T-helper 17 cell (primary cell): ENCODE results near the gene TRERF1. TPM values are rescaled to one million over a fixed set of nuclear protein-coding genes. Genes with fewer than 3 reads are reported as not detected.

Experiments used
- ATAC-seq: fragments of 150-1000 bp; cut with Tn5 transposase; 2 replicates; pipeline ENCODE4 v1.10.0; 2021; ENCODE audit warnings: mild to moderate bottlenecking, moderate library complexity
- DNase-seq, 3 donors: peaks; one replicate each; pipeline versions ENCODE4 v3.0.0 to v3.0.0-alpha.2; 2020 to 2021
- H3K9me3 ChIP-seq: one replicate; pipeline ENCODE4 v1.7.0; 2013; ENCODE audit warnings: low read length, mild to moderate bottlenecking; ENCODE audit not compliant: control insufficient read depth, poor library complexity, severe bottlenecking
- H3K27ac Mint-ChIP-seq: one replicate; pipeline ENCODE4 v1.8.0; 2022; ENCODE audit warnings: mild to moderate bottlenecking, moderate library complexity, mixed read lengths
- H3K27me3 Mint-ChIP-seq: one replicate; pipeline ENCODE4 v1.8.0; 2022; ENCODE audit warnings: mixed read lengths
- H3K36me3 Mint-ChIP-seq: one replicate; pipeline ENCODE4 v1.8.0; 2022; ENCODE audit warnings: low read depth, mixed read lengths
- H3K4me1 Mint-ChIP-seq: one replicate; pipeline ENCODE4 v1.8.0; 2022; ENCODE audit warnings: mild to moderate bottlenecking, mixed read lengths
- H3K4me3 Mint-ChIP-seq: one replicate; pipeline ENCODE4 v1.8.0; 2022; ENCODE audit warnings: mild to moderate bottlenecking, moderate library complexity, mixed read lengths
- total RNA-seq, 4 donors: library from RNA in 2 of 4; stranded (reverse) in 2 of 4; gene quantifications; one replicate each; pipeline ENCODE4 v1.2.3 and lab custom pipeline; 2022 to 2026

TRERF1 gene
- total RNA-seq, 2 donors from 2014 or later, result 28.6 to 31.2 TPM

DNA sequence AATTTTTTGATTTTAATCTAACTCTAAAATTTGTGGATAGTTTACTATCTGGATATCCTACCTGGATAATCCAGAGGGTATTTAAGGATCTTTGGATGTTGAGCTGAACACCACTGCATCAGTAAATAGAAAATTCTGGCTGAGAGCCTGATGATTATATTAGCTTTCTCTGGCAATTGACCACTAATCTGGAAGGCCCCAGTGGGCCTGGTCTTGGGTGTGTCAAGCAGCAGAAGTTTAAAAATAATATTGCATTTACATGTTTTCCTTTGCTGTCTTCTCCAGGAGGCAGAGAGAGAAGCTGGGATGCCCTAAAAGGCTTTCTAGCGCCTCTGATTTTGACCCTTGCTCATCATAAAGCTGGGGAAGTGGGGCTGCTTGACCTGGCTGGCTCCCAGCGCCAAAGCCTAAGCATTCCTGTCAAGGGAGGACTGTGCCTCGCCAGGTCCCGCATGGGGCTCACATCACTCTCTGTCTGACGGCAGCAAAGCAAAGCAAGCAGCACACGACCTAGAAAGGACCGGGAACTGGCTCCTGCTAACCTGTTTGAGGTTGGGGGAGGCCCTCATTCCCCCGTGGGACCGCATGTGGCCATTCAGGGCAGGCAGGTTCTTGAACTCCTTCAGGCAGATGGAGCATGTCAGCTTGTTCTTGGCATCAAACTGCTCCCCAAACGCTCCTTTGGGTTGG is 187.4 kb downstream of the TRERF1 start:
- Mint-ChIP-seq H3K36me3 (no peaks in the 10 kb centered on the region), H3K4me1 (peaks cover 7% of the 10 kb centered on the region), H3K27me3 (no peaks in the 10 kb centered on the region), H3K4me3 (no peak overlapping the region), H3K27ac (no peak overlapping the region)
- ATAC-seq (no peak), DNase-seq (no peak)
- no peaks in the 10 kb centered on the region for H3K9me3 ChIP-seq

DNA sequence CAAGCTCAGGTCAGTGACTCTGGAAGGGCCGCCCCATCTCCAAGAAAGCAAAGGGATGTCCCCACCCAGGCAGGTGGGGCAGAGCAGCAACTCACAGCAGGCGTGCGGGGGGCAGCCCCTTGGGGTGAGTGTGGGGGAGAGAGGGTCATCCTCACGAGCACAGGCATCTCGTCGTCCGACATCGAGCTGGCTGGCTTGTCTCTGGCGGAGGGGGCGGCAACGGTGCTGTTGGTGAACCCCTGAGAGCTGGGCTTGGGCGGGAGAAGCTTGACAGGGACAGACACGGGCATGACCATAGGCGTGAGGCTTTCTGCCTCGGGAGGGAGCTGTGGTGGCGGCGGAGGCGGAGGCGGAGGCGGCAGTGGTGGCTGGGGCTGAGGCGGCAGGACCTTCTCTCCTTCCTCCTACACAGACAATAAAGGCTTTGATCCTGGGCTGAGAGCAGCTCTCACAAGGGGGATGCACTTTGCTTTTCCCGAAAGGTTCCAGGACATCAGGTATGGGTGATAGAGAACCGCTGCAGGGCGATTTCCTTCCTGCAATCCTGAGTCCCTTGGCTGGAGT is 188.5 kb downstream of the TRERF1 start:
- H3K4me3 Mint-ChIP-seq, result peak overlapping the region; percentile 12
- no peaks in the 10 kb centered on the region for H3K27me3 Mint-ChIP-seq
- no peaks in the 10 kb centered on the region for H3K36me3 Mint-ChIP-seq
- no peak for ATAC-seq
- DNase-seq, result no peak
- no peak overlapping the region for H3K27ac Mint-ChIP-seq
- peaks cover 4% of the 10 kb centered on the region for H3K4me1 Mint-ChIP-seq
- H3K9me3 ChIP-seq, result no peaks in the 10 kb centered on the region

DNA sequence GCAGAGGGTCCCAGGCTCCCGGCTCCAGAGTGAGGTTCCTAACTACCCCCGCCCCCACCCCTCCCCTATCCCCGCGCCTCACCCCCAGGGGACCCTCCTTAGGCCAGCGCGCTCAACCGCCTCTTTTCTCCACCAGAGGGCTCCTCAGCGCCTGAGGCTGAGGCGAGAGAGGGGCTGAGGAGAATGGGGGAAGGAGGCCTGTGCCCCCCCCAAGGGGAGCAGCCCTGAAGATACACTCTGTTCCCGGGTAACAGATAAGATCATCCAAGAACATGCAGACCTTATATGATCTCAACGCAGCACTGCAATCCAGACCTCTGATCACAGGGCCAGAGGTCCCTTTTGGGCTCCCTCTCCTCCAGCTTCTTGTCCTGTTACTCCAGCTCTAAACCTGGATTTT is 190.8 kb downstream of the TRERF1 start:
- no peaks in the 10 kb centered on the region for H3K9me3 ChIP-seq
- H3K36me3 Mint-ChIP-seq, result peaks cover 3% of the 10 kb centered on the region
- H3K27me3 Mint-ChIP-seq, result no peaks in the 10 kb centered on the region
- H3K27ac Mint-ChIP-seq, result no peak overlapping the region
- H3K4me1 Mint-ChIP-seq, result peaks cover 3% of the 10 kb centered on the region
- H3K4me3 Mint-ChIP-seq, result no peak overlapping the region
- peak in 1 of 3 donors; percentile 25 for DNase-seq
- peak; percentile 52 for ATAC-seq

DNA sequence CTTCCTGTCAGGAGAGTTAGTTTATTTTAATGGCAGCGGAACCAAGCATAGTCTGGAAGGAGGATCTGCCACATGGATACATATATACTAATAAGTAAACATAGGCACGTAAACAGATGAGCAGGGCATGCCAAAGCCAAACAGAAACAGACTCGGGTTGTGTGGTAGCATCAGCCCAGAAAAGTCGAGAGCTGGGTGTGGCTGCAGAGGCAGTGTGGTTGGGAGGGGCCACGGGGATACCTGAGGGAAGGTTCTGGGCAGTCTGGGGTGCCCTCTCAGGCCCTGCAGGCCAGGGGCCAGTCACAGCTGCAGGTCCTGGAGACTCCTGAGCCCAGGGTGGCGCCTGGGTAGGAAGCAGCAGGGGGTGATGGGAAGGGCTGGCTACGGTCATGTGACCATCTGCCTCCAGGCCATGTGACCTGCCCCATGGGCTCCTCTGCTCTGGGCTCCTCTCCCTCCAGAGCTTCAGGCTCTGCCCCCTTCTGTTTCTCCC is 191.3 kb downstream of the TRERF1 start:
- H3K9me3 ChIP-seq, result no peaks in the 10 kb centered on the region
- Mint-ChIP-seq H3K36me3 (peaks cover 3% of the 10 kb centered on the region), H3K27me3 (no peaks in the 10 kb centered on the region), H3K4me3 (no peak overlapping the region), H3K27ac (no peak overlapping the region), H3K4me1 (peaks cover 3% of the 10 kb centered on the region)
- DNase-seq (no peak), ATAC-seq (no peak)

DNA sequence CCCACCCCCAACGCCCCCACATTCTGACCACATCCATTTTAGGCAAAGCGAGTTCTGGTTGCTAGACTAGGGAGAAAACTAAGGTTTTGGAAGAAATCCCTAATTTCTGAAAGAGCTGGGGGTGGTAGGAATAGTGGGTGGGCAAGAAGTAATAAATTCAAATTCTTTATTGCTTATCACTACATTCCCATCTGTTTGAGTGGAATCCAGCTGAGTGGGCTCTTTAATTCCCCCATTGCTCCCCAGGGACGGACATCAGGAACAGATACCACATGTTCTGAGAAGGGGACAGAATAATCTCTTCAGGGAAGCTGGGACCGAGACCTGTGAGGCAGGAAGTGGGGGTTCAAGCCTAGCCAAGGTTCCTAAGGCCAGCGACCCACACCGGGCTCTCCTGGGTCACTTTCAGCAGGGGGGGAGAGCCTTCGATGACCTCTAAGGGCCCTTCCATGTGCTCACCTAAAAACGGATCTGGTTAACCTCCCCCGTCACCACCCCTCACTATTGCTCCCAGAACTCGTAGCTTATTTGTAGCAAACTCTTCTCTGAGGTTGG is 191.8 kb downstream of the TRERF1 start:
- no peaks in the 10 kb centered on the region for H3K9me3 ChIP-seq
- Mint-ChIP-seq H3K4me1 (peaks cover 3% of the 10 kb centered on the region), H3K27me3 (no peaks in the 10 kb centered on the region), H3K27ac (no peak overlapping the region), H3K4me3 (no peak overlapping the region), H3K36me3 (peaks cover 3% of the 10 kb centered on the region)
- ATAC-seq (no peak), DNase-seq (no peak)

DNA sequence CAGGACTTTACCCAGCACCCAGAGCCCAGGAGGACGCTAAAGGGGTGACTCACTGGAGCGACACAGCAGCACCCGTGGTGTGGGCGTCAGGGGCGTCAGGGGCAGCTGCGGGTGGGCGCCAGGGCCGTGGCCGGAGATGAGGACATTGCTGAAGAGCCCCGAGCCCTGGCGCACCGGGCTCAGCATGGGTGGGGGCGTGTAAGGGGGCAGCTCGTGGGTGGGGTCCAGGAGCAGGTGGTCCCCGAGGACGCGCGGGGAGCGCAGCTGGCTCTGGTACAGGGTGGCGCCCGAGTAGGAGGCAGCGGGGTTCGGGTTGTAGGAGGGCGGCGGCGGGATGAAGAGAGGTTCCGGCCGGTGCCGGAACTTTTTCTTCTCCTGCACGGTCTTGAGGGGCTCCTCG is 192.4 kb downstream of the TRERF1 start:
- Mint-ChIP-seq H3K4me1 (peaks cover 3% of the 10 kb centered on the region), H3K4me3 (no peak overlapping the region), H3K36me3 (peaks cover 3% of the 10 kb centered on the region), H3K27ac (no peak overlapping the region), H3K27me3 (no peaks in the 10 kb centered on the region)
- DNase-seq, result no peak
- ATAC-seq, result no peak
- no peaks in the 10 kb centered on the region for H3K9me3 ChIP-seq

DNA sequence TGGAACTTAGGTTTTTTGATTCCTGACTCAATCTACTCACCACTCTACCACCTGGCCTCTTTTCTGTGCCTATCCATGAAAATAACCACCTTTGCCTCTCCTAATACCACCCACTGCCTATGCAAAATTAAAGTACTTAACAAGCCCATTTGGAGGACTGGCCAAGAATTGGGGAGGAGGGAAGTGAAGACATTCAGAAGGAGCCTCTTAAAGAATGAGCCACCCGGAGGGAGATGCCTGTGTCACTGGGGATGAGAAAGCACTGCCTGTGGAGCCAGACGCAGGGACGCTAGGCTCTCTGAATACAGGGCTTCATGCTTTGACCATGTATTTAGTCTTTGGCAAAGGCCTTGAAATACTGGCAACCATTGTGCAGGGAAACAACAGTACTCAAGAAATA is 194.1 kb downstream of the TRERF1 start:
- no peaks in the 10 kb centered on the region for H3K9me3 ChIP-seq
- DNase-seq, result no peak
- peak overlapping the region; percentile 45 for H3K27ac Mint-ChIP-seq
- H3K27me3 Mint-ChIP-seq, result no peaks in the 10 kb centered on the region
- H3K4me3 Mint-ChIP-seq, result no peak overlapping the region
- peaks cover 6% of the 10 kb centered on the region for H3K4me1 Mint-ChIP-seq
- H3K36me3 Mint-ChIP-seq, result peaks cover 6% of the 10 kb centered on the region
- ATAC-seq, result no peak

DNA sequence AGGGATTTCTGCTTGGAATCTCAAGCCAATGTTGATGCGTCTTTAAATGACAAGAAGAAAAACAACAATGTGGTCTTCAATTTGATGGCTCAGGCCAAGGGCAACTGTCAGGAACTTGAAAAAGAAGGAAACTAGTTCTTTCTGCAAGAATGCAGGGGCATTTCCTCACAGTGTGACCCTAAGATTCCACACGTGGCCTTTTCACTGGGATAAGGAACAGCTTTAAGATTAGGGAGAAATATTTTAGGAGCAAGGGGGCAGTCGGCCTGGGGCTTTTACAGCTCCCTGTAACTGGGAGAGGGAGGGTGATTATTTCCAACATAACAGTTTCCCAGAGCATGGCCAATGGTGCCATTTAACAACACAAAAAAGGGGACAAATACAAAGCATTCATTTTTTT is 194.7 kb downstream of the TRERF1 start:
- ATAC-seq (no peak), DNase-seq (no peak)
- peak overlapping the region; percentile 45 for H3K27ac Mint-ChIP-seq
- peaks cover 6% of the 10 kb centered on the region for H3K36me3 Mint-ChIP-seq
- H3K9me3 ChIP-seq, result no peaks in the 10 kb centered on the region
- peaks cover 6% of the 10 kb centered on the region for H3K4me1 Mint-ChIP-seq
- peak overlapping the region; percentile 31 for H3K4me3 Mint-ChIP-seq
- no peaks in the 10 kb centered on the region for H3K27me3 Mint-ChIP-seq

DNA sequence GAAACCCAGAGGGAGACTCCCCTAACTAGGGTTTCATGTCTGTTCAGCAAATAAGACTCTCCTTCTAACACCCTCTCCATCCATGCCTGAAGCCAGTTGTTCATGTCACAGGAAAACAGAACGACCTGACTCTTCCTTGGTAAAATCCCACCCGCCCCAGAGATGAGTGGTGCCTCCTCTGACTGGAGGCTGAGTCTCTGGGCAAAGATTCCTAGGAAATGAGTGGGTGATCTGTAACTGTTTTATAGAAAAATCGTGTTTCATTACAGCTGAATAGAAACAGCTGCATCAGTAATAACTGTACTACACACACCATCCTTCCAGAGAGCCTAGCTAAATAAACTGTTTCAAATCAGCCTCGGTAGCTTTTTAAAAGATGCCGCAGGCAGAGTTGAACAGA is 196.7 kb downstream of the TRERF1 start:
- Mint-ChIP-seq H3K27ac (no peak overlapping the region), H3K4me3 (no peak overlapping the region), H3K4me1 (peaks cover 3% of the 10 kb centered on the region), H3K36me3 (peaks cover 6% of the 10 kb centered on the region), H3K27me3 (no peaks in the 10 kb centered on the region)
- ATAC-seq (no peak), DNase-seq (no peak)
- H3K9me3 ChIP-seq, result no peaks in the 10 kb centered on the region

DNA sequence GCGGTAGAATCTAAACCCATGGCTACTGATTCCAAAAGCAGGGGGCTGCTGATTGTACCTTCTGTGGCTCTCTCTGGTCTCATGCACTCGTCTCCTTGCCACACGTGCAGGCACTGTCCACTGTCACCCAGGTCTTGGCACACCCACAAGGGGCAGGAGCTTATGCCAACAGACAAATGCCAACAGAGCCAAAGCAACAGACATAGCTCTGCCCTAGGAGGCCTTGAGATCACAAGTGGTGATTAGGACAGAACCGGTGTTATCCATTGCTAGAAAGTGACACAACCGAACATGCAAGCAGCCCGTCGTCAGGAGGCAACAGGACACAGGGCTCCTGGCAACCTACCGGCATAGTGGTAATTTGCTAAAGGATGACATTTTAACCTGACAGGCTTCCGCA is 197.2 kb downstream of the TRERF1 start:
- ATAC-seq, result no peak
- Mint-ChIP-seq H3K27me3 (no peaks in the 10 kb centered on the region), H3K4me3 (no peak overlapping the region), H3K36me3 (peaks cover 6% of the 10 kb centered on the region), H3K27ac (peak overlapping the region; percentile 51), H3K4me1 (peaks cover 3% of the 10 kb centered on the region)
- H3K9me3 ChIP-seq, result no peaks in the 10 kb centered on the region
- no peak for DNase-seq

DNA sequence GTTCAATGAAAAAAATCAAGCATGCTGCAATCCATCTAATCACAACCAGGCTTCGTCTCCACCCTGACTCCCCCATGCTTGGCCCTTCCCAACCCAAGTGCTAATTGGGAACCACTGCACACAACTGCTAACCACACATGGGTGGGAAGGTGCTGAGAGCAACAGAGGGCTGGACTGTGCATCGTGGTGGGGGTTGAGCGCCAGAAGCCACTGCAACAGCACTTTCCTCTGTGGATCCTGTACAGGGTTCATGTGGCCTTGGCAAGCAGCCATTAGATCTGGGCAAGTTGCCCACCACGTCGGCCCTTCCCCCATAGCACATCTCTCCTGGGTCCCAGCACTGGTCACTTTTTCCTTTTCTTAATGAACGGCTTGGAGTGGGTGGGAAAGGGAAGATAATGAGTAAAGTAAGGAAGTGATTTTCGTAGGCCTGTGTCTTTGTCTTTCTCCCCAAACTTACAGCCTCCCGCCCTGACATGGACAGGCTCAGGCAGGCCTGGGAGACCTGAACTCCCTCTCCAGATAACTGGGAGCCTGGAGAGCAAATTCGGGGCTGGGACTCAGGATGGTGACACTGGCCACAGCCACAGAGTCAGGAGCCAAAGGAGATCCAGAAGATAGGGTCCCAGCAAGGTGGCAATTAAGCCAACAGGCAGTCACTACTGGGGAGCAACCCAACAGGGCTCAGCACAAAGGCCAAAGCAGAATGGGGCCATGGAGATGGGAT is 199.7 kb downstream of the TRERF1 start:
- peaks cover 3% of the 10 kb centered on the region for H3K4me1 Mint-ChIP-seq
- no peak for ATAC-seq
- H3K4me3 Mint-ChIP-seq, result no peak overlapping the region
- no peaks in the 10 kb centered on the region for H3K9me3 ChIP-seq
- H3K27ac Mint-ChIP-seq, result peak overlapping the region; percentile 62
- H3K36me3 Mint-ChIP-seq, result peaks cover 6% of the 10 kb centered on the region
- H3K27me3 Mint-ChIP-seq, result no peaks in the 10 kb centered on the region
- no peak for DNase-seq

DNA sequence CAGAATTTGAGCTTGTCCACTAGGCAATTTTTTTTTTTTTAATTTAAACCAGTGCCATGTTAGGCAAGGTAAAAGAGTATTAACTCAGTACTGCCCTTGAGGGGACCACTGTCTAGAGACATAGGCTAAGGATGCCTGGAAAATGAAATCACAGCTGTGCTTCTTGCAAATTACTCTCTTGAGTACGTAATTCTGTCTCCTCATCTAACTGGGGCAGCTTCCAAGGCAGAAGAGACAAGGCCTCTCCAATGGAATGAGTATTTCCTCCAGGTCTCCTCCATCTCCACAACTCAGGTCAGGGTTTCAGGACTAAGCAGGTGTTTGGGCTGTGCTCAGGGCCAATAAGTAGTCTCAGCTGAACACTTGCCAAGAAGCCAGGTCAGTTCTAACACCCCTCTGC is 200.2 kb downstream of the TRERF1 start:
- ATAC-seq, result no peak
- Mint-ChIP-seq H3K4me1 (peaks cover 6% of the 10 kb centered on the region), H3K27me3 (no peaks in the 10 kb centered on the region), H3K4me3 (no peak overlapping the region), H3K27ac (no peak overlapping the region), H3K36me3 (peaks cover 5% of the 10 kb centered on the region)
- no peak for DNase-seq
- H3K9me3 ChIP-seq, result no peaks in the 10 kb centered on the region

DNA sequence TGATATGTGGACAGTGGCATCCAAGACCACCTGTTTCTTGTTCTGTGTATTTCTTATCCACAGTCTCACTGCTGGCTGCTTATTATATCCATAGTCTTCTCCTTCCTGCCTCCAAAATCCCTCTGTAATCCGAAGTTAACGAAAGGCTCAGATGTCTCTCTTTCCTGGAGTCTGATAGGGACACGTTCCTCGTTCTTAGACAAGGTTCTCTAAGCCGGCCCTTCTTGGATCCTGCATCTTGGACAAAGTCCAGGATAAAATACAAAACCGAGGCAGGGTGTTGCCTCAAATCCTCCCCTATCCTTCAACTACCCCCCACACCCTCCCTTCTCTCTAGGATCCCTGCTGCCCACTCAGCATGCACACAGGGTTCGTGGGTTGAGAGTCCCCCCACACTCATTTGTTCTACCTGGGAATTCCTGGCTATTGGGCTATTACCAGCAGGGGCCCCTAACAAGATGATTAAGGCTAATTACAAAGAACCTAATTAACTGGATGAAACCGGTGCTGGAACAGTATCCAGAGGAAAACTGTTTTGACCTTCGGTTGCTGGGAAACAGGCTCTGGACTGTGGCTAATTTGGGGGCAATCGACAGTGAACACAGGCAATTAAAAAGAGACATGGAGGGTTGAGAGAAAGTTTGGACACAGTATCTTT is 201.3 kb downstream of the TRERF1 start:
- H3K27ac Mint-ChIP-seq, result no peak overlapping the region

More for the DNA sequence above, 201.3 kb downstream of the TRERF1 start:
- Mint-ChIP-seq H3K4me1 (peaks cover 6% of the 10 kb centered on the region), H3K36me3 (peaks cover 7% of the 10 kb centered on the region), H3K27me3 (no peaks in the 10 kb centered on the region), H3K4me3 (no peak overlapping the region)
- ATAC-seq (no peak), DNase-seq (no peak)
- H3K9me3 ChIP-seq, result no peaks in the 10 kb centered on the region
